ENCODE measurements around the gene SHC3. TPM values are rescaled to one million over a fixed set of nuclear protein-coding genes. Genes with fewer than 3 reads are reported as not detected.
"Not testable (repeated sequence)": the region's sequence is repeated elsewhere in the genome, so short reads cannot be mapped to it uniquely, and the experiment has no call there.

The SHC3 gene, protein sequence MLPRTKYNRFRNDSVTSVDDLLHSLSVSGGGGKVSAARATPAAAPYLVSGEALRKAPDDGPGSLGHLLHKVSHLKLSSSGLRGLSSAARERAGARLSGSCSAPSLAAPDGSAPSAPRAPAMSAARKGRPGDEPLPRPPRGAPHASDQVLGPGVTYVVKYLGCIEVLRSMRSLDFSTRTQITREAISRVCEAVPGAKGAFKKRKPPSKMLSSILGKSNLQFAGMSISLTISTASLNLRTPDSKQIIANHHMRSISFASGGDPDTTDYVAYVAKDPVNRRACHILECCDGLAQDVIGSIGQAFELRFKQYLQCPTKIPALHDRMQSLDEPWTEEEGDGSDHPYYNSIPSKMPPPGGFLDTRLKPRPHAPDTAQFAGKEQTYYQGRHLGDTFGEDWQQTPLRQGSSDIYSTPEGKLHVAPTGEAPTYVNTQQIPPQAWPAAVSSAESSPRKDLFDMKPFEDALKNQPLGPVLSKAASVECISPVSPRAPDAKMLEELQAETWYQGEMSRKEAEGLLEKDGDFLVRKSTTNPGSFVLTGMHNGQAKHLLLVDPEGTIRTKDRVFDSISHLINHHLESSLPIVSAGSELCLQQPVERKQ
- total RNA-seq (2014; rRNA removed; shearing (Covaris generic); ENCODE audit: low replicate concordance) = 0.69 TPM in 1 of 2 replicates, not detected in the other

DNA sequence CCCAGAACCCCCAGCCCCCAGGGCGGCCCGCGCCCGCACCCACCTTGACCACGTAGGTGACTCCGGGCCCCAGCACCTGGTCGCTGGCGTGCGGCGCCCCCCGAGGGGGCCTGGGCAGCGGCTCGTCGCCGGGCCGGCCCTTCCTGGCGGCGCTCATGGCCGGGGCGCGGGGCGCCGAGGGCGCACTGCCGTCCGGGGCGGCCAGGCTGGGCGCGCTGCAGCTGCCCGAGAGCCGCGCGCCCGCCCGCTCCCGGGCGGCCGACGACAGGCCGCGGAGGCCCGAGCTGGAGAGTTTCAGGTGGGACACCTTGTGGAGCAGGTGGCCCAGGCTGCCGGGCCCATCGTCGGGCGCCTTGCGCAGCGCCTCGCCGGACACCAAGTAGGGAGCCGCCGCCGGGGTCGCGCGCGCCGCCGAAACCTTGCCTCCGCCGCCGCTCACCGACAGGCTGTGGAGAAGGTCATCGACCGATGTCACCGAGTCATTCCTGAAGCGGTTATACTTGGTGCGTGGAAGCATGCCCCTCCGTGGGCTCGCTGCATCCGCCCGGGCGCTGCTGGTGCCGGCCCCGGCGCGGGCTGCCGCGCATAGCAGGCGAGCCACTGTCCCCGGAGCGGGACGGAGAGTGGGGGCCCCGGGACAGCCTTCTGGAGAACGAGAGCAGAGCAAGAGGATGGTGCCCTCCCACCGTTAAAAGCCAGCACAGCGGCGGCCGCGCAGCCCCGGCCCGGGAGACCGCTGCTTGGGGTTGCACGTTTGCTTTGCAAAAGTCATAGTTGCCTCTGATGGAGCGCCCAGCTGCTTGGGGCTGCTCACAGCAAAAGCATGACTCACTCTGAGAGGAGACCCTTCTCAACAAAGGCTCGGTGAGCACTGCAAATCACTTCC is at the start of gene SHC3:
TSS of gene SHC3 (minus strand) at position 875 of the 886 bp plus-strand sequence. CDS start at position 517, 358 bp downstream.
- DNase-seq = no peak
- Histone ChIP-seq H3K36me3 (no peaks in the 10 kb centered on the region), H3K27me3 (no peaks in the 10 kb centered on the region), H3K9me3 (no peaks in the 10 kb centered on the region), H3K4me3 (no peak within 1 kb of the TSS)

- DNase-seq = no peak
- Histone ChIP-seq H3K36me3 (no peaks in the 10 kb centered on the region), H3K4me3 (no peak overlapping the region), H3K27me3 (no peaks in the 10 kb centered on the region), H3K9me3 (no peaks in the 10 kb centered on the region)
Observed at GRCh38 chr9:89225991-89226471, 47.4 kb upstream of the SHC3 start.

- H3K4me3 ChIP-seq = no peak overlapping the region
- H3K9me3 ChIP-seq = no peaks in the 10 kb centered on the region
- DNase-seq = no peak
- H3K36me3 ChIP-seq = no peaks in the 10 kb centered on the region
- H3K27me3 ChIP-seq = no peaks in the 10 kb centered on the region
Observed at GRCh38 chr9:89225587-89225986, 47.0 kb upstream of the SHC3 start.

- Histone ChIP-seq H3K36me3 (no peaks in the 10 kb centered on the region), H3K27me3 (no peaks in the 10 kb centered on the region), H3K4me3 (no peak overlapping the region), H3K9me3 (no peaks in the 10 kb centered on the region)
- DNase-seq = no peak
Observed at GRCh38 chr9:89225036-89225435, 46.4 kb upstream of the SHC3 start.

DNA sequence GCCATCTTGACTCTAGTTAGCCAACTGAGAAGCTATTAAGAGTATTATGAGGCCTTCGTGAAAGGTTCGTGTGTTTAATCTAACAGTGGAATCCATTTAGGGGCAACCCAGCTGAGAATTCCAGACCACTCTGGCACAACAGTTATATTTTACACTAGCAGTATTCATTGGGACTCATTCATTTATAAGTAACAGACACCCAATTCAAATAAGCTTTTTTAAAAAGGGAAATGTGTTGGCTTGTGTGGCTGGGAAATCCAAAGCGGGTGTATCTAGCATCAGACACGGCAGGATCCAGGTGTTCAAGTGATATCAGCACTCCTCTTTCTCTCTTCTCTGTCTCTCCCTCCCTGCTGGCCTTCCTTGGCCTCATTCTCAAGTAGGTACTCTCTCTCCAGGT is 46.0 kb upstream of the SHC3 start:
- DNase-seq = no peak
- no peaks in the 10 kb centered on the region for H3K27me3 ChIP-seq
- H3K4me3 ChIP-seq = no peak overlapping the region
- H3K36me3 ChIP-seq = no peaks in the 10 kb centered on the region
- H3K9me3 ChIP-seq = no peaks in the 10 kb centered on the region

DNA sequence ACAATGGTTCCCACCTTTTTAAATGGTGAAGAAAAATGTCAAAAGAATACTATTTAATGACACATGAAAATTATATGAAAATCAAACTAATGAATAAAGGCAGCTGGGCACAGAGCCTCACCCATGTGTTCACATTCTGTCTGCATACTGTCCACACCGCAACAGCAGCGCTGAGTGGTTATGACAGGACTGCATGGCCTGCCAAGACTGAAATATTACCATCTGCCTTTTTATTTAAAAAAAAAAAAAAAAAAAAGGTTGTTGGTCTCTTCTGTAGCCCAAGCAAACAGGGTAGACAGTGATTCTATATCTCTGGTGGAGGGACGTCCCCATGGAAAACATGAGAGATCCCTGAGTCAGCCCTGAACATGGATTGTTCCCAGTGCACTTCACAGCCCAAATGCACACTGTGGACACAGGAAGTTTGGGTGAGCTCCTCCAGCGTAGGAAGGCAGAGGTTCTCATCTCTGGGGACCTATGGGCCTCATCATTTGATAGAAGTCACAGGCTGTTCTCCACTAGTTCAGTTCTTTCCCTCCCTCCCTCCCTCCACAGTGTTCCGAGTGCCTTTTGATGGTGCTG is 44.9 kb upstream of the SHC3 start:
- H3K27me3 ChIP-seq = no peaks in the 10 kb centered on the region
- no peak overlapping the region for H3K4me3 ChIP-seq
- no peaks in the 10 kb centered on the region for H3K36me3 ChIP-seq
- no peak for DNase-seq
- H3K9me3 ChIP-seq = no peaks in the 10 kb centered on the region

DNA sequence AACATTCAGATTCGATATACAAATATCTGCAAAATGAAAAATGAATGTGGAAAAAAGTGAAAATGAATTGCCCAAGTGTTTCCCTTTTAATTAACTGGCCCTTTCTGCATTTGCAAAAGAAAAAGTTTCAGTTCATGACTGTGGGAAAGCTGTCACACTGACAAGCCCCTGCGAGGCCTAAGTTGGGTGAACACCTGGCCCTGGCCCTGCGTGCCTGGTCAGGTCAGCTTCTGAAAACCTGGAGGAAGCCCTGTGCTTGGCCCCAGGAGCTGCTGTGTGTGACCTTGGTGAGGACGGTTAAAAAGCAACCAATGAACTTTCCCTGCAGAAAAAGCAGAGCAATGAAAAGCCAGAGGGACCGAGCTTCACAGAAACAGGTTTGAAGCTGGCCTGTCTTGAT is 41.0 kb upstream of the SHC3 start:
- Histone ChIP-seq H3K9me3 (no peaks in the 10 kb centered on the region), H3K36me3 (no peaks in the 10 kb centered on the region), H3K4me3 (no peak overlapping the region), H3K27me3 (no peaks in the 10 kb centered on the region)
- no peak for DNase-seq

GRCh38 chr9:89218040-89218928 is 39.7 kb upstream of the SHC3 start:
- H3K36me3 ChIP-seq = no peaks in the 10 kb centered on the region
- no peaks in the 10 kb centered on the region for H3K9me3 ChIP-seq
- no peak overlapping the region for H3K4me3 ChIP-seq
- no peaks in the 10 kb centered on the region for H3K27me3 ChIP-seq
- DNase-seq = no peak

GRCh38 chr9:89215342-89215741 is 36.7 kb upstream of the SHC3 start:
- no peak for DNase-seq
- H3K9me3 ChIP-seq = no peaks in the 10 kb centered on the region; the same call in 1 of the 2 replicates
- no peaks in the 10 kb centered on the region for H3K27me3 ChIP-seq
- H3K36me3 ChIP-seq = no peaks in the 10 kb centered on the region
- no peak overlapping the region for H3K4me3 ChIP-seq

GRCh38 chr9:89213396-89213880 is 34.8 kb upstream of the SHC3 start:
- no peak overlapping the region for H3K4me3 ChIP-seq
- no peaks in the 10 kb centered on the region; the same call in 1 of the 2 replicates for H3K9me3 ChIP-seq
- H3K36me3 ChIP-seq = no peaks in the 10 kb centered on the region
- no peaks in the 10 kb centered on the region for H3K27me3 ChIP-seq
- DNase-seq = no peak

- H3K36me3 ChIP-seq = no peaks in the 10 kb centered on the region
- DNase-seq = no peak
Observed at GRCh38 chr9:89212171-89212570, 33.6 kb upstream of the SHC3 start.

DNA sequence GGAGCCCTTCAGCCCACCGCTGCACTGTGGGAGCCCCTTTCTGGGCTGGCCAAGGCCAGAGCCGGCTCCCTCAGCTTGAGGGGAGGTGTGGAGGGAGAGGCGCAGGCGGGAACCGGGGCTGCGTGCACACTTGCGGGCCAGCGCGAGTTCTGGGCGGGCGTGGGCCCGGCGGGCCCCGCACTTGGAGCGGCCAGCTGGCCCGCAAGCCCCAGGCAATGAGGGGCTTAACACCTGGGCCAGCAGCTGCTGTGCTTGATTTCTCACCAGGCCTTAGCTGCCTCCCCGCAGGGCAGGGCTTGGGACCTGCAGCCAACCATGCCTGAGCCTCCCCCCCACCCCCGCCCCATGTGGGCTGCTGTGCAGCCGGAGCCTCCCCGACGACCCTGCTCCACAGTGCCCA is 30.7 kb upstream of the SHC3 start:
- not testable (repeated sequence) for H3K4me3 ChIP-seq, DNase-seq, H3K9me3 ChIP-seq, H3K27me3 ChIP-seq, H3K36me3 ChIP-seq

More at GRCh38 chr9:89212171-89212570, 33.6 kb upstream of the SHC3 start:
- Histone ChIP-seq H3K9me3 (no peaks in the 10 kb centered on the region; the same call in 1 of the 2 replicates), H3K27me3 (no peaks in the 10 kb centered on the region), H3K4me3 (no peak overlapping the region)

DNA sequence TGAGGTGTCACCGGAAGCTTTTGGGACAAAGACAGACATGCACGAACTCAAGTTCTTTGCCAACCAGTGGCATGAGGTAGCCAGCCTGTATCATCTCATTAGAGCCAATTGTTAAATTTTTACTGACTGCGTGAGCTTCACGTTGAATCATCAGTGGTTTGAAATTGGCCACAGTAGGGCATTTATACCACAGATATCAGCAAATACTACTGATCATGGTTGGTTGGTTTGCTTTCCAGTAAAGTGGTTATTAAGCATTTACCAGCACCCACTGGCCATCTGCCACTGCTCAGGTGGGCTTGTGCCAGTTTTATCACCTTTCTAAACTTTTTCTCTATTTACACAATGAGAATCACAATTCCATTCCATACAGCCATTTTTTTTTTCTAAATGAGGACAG is 28.4 kb upstream of the SHC3 start:
- no peaks in the 10 kb centered on the region for H3K9me3 ChIP-seq
- no peak for DNase-seq
- H3K36me3 ChIP-seq = no peaks in the 10 kb centered on the region
- no peaks in the 10 kb centered on the region for H3K27me3 ChIP-seq
- H3K4me3 ChIP-seq = no peak overlapping the region

DNA sequence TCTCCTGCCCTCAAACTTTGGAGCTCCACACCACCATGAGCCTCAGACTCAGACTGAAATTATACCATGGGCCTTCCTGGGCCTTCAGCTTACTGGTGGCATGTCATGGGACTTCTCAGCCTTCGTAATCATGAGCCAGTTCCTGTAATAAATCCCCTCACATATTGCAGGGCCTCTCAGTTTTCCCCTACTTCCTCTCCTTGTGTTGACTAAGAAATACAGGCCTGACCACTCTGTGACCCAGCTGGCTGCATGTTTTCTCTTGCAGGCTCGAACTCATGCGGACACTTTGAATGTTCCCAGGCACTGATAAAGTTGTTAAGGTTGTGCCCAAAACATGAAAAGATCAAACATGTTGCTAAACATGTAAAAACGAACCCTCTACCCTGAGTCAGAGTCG is 26.2 kb upstream of the SHC3 start:
- Histone ChIP-seq H3K27me3 (no peaks in the 10 kb centered on the region), H3K9me3 (no peaks in the 10 kb centered on the region), H3K36me3 (no peaks in the 10 kb centered on the region), H3K4me3 (no peak overlapping the region)
- DNase-seq = no peak

DNA sequence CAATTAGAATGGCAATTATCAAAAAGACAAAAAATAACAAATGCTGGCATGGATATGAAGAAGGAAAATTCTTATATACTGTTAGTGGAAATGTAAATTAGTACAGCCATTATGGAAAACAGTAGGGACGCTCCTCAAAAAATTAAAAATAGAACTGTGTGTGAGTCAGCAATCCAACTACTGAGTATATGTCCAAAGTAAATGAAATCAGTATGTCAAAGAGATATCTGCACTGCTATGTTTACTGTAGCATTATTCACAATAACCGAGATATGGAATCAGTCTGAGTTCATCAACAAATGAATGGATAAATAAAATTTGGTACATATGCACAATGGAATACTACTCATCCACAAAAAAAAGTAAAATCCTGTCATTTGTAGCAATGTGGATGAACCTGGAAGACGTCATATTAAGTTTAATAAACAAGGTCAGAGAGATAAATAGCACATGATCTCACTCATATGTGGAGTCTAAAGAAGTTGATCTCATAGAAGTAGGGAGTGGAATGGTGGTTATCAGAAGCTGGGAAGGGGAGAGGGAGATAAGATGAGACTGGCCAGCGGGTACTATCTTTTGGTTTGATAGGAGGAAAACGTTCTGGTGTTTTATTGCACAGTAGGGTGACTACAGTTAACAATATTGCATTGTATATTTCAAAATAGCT is 16.6 kb upstream of the SHC3 start:
- Histone ChIP-seq H3K36me3 (no peaks in the 10 kb centered on the region), H3K9me3 (peaks cover 8% of the 10 kb centered on the region; the same call in 1 of the 2 replicates), H3K27me3 (no peaks in the 10 kb centered on the region), H3K4me3 (no peak overlapping the region)
- DNase-seq = no peak

Data from MG63 (cell line).